NOMO-1 treated with DMSO at 0.1 percent for 48 hours (cell line): ENCODE data around the gene CACNA1H.
"Not testable (repeated sequence)": the region's sequence is repeated elsewhere in the genome, so short reads cannot be mapped to it uniquely, and the experiment has no call there.

Experiments
- DNase-seq: peaks from one replicate; lab custom pipeline; 2025; ENCODE audit not compliant: unreplicated experiment; lab: John Stamatoyannopoulos, UW

CACNA1H gene

DNA sequence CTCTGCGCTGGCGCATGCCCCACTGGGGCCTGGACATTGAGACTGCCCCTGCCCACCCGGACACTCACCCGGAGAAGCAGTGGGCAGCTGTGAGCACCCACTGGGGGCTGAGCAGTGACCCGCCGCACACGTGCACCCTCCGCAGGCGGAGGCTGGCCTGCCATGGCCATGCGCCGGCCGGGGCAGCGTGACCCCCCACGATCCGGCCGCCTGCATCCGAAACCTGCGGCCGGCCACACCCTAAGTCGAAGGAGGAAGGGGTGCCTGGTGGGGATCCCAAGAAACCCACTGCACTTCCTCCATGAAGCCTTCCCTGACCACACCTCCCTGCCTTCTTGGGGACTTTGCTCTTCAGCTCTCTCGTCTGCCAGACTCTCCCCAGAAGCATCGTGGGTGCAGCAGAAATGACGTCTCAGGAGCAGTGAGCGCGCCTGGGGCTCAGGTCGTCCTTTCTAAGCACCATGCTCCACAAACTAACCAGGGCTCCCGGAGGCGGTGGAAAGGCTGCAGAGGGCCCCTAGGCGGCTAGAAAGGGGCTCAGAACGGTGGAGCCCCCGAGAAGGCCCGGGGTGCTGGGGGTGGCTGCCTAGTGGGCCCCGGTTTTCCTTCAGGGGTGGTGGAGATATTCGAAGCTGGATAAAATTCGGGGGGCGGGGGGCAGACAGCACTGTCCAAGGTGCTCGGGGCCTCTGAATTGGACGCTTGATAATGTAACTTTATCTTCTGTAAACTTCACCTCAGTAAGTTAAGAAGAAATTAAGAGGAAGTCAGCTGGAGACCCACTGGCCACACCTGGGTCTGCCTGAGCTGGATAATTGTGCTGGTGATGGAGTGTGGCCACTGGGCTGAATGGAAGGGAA lies 70.7 kb downstream of the CACNA1H start:
- no peak for DNase-seq

DNA sequence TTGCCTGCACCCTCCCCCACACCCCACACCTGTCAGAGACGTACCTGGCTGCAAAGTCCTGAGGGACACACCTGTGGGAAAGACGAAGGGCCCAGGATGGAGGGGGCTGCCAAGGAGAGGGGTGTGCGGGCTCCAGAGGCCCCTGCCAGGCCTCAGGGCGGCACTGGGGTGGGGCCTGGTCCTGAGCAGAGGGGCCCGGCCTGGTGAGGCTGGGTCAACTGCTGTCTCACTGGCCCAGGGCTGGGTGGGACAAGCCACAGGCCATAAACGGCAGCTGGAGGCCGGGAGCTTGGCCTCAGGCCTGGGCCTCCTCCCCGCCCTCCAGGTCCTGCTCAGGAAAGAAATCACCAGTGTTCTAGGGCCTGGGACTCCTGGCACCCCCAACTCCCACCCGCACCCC lies 71.7 kb downstream of the CACNA1H start:
- DNase-seq: no peak

DNA sequence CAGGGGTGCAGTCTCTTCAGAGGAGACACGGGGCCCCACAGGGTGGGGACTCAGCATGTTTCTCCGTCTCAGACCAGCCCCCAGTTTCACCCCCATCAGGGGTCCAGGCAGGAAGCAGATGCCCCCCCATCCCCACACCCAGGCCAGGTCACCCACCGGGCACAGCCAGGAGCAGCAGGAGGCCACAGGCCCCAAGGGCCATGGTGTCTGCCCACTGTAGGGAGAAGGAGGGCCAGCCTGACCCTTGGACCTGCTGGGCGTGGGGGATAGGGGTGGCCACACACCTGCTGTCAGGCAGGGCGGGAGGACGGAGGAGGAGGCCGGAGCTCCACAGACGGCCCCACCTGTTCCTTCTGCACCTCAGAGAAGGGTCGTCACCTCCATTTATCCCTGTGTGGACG lies 72.1 kb downstream of the CACNA1H start, which contains the start of gene TPSG1:
Gene TPSG1 (minus strand): TSS at position 218 of the 401 bp plus-strand sequence. CDS start 16 bp downstream, at position 202.
- no peak for DNase-seq

DNA sequence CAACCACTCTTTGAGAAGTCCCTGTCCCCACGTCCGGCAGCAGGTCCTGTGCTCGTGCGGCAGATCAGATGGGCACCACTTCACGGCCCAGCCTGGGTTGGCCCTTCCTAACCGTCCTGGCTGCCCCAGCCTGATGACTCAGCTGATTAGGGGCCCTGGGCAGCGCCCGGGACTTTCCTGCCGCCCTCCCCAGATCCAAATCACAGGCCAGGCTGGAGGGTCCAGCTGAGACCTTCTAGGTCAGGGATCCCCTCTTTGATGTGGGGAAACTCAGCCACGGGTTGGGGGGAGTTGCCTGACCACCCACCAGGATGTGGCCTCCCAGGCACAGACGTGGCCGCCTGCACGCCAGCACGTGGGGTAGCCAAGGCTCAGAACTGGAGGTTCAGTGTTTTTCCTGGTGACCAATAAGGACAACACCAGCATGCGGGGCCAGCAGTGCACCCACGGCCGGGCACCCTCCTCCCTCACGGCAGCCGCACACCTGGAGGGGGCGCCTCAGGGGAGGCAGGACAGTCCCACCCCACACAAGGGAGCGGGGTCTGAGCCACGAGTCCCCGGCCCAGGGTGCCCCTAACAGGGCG lies 72.9 kb downstream of the CACNA1H start:
- not testable (repeated sequence) for DNase-seq

DNA sequence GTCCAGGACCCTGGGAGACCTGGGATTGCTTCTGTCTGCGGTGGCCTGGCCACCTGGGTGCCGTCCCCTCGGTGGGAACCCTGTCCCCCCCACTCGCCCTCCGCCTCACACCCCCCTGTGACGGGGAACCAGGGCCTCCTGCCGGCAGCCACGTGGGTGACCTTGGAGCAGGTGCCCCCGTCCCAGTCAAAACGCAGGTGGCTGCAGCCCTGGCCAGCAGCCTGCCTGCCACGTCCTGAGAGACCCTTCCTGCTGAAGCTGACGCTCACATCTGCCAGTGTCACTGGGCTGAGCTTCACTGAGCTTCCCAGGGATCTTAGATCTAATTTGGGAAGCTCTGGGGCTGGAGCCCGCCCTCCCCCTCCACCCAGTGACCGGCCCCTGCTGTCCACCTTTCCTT lies 73.8 kb downstream of the CACNA1H start:
- DNase-seq: not testable (repeated sequence)

DNA sequence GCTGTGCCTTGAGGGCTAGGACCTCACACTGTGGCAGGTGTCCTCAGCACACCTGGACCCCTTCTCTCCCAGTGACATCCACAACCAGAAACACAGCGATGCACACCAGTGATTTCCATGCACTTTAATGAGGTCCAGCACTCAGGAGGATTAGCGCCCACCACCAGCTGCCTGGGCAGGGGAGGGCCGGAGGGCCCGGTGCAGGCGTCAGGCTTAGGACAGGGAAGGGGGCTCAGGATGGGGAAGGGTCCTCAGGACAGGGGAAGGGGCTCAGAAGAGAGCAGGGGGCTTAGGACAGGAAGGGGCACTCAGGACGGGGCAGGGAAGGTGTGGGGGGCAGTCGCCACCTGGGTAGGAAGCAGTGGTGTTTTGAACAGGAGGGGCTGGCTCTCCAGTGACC lies 75.3 kb downstream of the CACNA1H start:
- not testable (repeated sequence) for DNase-seq

- not testable (repeated sequence) for DNase-seq
Measured at GRCh38 chr16:1229476-1229875, 76.6 kb downstream of the CACNA1H start.

GRCh38 chr16:1230084-1230470 lies 77.2 kb downstream of the CACNA1H start, which contains the start of gene TPSB2:
Gene TPSB2 (minus strand): TSS chr16:1230184. CDS start chr16:1229951, 233 bp downstream.
- not testable (repeated sequence) for DNase-seq

- not testable (repeated sequence) for DNase-seq
Measured at GRCh38 chr16:1230471-1231212, 77.7 kb downstream of the CACNA1H start.

DNA sequence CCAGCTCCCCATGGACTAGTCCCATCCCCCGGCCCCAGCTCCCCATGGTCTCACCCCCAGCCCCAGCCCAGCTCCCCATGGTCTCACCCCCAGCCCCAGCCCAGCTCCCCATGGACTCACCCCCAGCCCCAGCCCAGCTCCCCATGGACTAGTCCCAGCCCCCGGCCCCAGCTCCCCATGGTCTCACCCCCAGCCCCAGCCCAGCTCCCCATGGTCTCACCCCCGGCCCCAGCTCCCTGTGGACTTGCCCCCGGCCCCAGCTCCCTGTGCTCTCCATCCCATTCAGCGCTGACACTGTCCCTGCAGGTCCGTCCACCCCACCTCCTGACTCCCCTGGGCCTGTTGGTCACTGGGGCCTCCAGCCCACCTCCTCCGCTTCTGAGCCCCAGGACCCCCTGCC lies 78.4 kb downstream of the CACNA1H start:
- not testable (repeated sequence) for DNase-seq

GRCh38 chr16:1232049-1232748 lies 79.3 kb downstream of the CACNA1H start:
- not testable (repeated sequence) for DNase-seq

DNA sequence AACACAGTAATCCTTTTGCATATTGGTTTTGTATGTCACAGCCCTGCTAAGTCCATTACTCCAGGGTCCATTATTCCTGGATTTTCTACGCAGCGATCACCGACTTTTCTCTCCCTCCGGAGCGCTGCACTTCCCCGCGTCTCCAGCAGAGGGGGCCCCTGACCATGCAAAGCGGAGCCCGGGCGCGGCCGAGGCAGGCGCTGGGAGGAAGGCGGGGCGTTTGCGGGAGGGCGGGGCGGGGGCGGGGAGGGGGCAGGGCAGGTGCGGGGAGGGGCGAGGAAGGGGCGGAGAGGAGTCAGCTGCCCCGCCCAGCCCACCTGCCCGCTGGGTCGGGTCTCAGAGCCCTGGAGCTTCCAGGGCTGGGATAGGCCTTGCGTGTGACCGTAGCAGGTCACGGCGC lies 83.8 kb downstream of the CACNA1H start:
- DNase-seq: not testable (repeated sequence)

- DNase-seq: no peak
Measured at GRCh38 chr16:1237990-1238389, 85.1 kb downstream of the CACNA1H start.

GRCh38 chr16:1238909-1239308 lies 86.0 kb downstream of the CACNA1H start:
- not testable (repeated sequence) for DNase-seq

DNA sequence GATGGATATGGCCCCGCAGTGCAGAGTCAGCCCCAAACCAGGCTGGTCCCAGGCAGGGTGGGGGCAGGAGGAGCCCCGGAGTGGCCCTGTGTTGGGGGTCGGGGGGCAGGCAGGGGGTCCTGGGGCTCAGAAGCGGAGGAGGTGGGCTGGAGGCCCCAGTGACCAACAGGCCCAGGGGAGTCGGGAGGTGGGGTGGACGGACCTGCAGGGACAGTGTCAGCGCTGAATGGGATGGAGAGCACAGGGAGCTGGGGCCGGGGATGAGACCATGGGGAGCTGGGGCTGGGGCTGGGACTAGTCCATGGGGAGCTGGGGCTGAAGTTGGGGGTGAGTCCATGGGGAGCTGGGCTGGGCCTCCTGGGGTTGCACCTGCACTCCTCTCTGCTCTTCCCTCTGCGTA lies 86.7 kb downstream of the CACNA1H start:
- DNase-seq: not testable (repeated sequence)

- not testable (repeated sequence) for DNase-seq
Measured at GRCh38 chr16:1240436-1240835, 87.5 kb downstream of the CACNA1H start, which contains the start of gene TPSAB1. Gene TPSAB1 (plus strand): TSS chr16:1240705. CDS start chr16:1240939, 234 bp downstream.

GRCh38 chr16:1241081-1241480 lies 88.2 kb downstream of the CACNA1H start:
- DNase-seq: not testable (repeated sequence)

DNA sequence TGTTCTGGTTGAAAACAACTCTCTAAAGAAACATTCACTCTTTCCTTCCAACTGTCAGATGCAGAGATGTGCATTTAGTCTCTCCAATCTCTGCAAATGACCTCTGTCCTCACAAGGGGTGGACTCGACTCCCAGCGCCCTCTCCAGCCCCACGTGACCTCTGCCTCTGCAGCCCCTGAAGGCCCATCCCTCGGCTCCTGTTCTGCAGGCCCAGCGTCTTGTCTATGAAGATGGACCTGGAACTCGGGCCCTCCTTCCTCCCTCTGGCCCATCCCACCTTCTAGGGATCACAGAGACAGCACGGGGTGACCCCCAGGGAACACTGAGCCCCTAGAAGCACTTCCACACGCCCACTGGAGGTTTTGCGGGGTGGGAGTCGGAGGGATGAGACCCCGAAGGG lies 90.5 kb downstream of the CACNA1H start:
- DNase-seq: not testable (repeated sequence)

- DNase-seq: not testable (repeated sequence)
Measured at GRCh38 chr16:1243907-1244850, 91.3 kb downstream of the CACNA1H start.

- peak; percentile 73 for DNase-seq
Measured at GRCh38 chr16:1244881-1245280, 92.0 kb downstream of the CACNA1H start.
